ENCODE results near the gene KATNB1.

- TF ChIP-seq AFF4 (CRISPR knock-in tag; IDR thresholded peaks at IDR 0.05; ENCODE audit: borderline replicate concordance) = no peak
- TF ChIP-seq CTCF (IDR thresholded peaks at IDR 0.05) = no peak
- TF ChIP-seq RORB (CRISPR knock-in tag; IDR thresholded peaks at IDR 0.05) = no peak
- no peak for TF ChIP-seq NFYB (CRISPR knock-in tag; conservative IDR thresholded peaks at IDR 0.05; ENCODE audit: low read depth)
- no peak for TF ChIP-seq ATF3 (CRISPR knock-in tag; conservative IDR thresholded peaks at IDR 0.05)
- no peak for TF ChIP-seq HMGXB4 (CRISPR knock-in tag; IDR thresholded peaks at IDR 0.05)
- no peak for TF ChIP-seq IRF2 (CRISPR knock-in tag; IDR thresholded peaks at IDR 0.05; ENCODE audit: borderline replicate concordance, low read depth)
- TF ChIP-seq USF2 (CRISPR knock-in tag; IDR thresholded peaks at IDR 0.05) = no peak
- no peak for TF ChIP-seq JUN (CRISPR knock-in tag; IDR thresholded peaks at IDR 0.05)
Observed at GRCh38 chr16:57734308-57734924, 1.2 kb upstream of the KATNB1 start.
